OCI-LY7 (cell line): ENCODE data around the gene NUDT22. TPM values are rescaled to one million over a fixed set of nuclear protein-coding genes. Genes with fewer than 3 reads are reported as not detected.

Experiments used
- BruUV-seq: library from RNA; stranded (reverse); fragments of 400-500 nt; replicated peaks from 2 replicates; lab custom pipeline; 2021; lab: Mats Ljungman, UMichigan
- CTCF ChIA-PET: fragments of 300-600 bp; sonication (Branson Sonifier 250); formaldehyde crosslinking; loops from one replicate; lab custom pipeline; 2022; ENCODE audit warnings: antibody characterized with exemption; ENCODE audit not compliant: unreplicated experiment; lab: Charles Lee
- POLR2A ChIA-PET: fragments of 300-600 bp; sonication (Branson Sonifier 250); formaldehyde crosslinking; loops from one replicate; lab custom pipeline; 2022; ENCODE audit warnings: antibody characterized with exemption; lab: Charles Lee
- DNase-seq: peaks from one replicate; pipeline ENCODE4 v3.0.0-alpha.2; 2015; ENCODE audit warnings: low spot score
- H2AFZ ChIP-seq: fragments of 200-600 bp; sonication (generic), shearing (Covaris generic); 2 replicates; pipeline ENCODE4 v1.6.1; 2014; ENCODE audit warnings: mild to moderate bottlenecking, antibody characterized with exemption, low read length, moderate library complexity
- H3K27ac ChIP-seq: fragments of 200-600 bp; sonication (generic); 2 replicates; pipeline ENCODE4 v1.5.1; 2014; ENCODE audit warnings: mixed run types, low read depth, mild to moderate bottlenecking, moderate library complexity, low read length, inconsistent platforms; ENCODE audit not compliant: poor library complexity, severe bottlenecking
- H3K36me3 ChIP-seq: fragments of 200-600 bp; sonication (generic); 2 replicates; pipeline ENCODE4 v1.6.1; 2014; ENCODE audit warnings: mild to moderate bottlenecking, antibody characterized with exemption, low read length, moderate library complexity, mixed read lengths; ENCODE audit not compliant: insufficient read depth
- H3K4me1 ChIP-seq: fragments of 200-600 bp; sonication (generic); 2 replicates; pipeline ENCODE4 v1.5.1; 2014; ENCODE audit warnings: mild to moderate bottlenecking, low read length; ENCODE audit not compliant: insufficient read depth, poor library complexity, severe bottlenecking
- H3K4me2 ChIP-seq: fragments of 200-600 bp; sonication (generic); 2 replicates; pipeline ENCODE4 v1.6.1; 2014; ENCODE audit warnings: mild to moderate bottlenecking, low read length
- H3K4me3 ChIP-seq: fragments of 200-600 bp; sonication (generic); 2 replicates; pipeline ENCODE4 v1.5.1; 2014; ENCODE audit warnings: mild to moderate bottlenecking, low read depth, low read length; ENCODE audit not compliant: poor library complexity, severe bottlenecking
- H3K79me2 ChIP-seq: fragments of 200-600 bp; sonication (generic); 2 replicates; pipeline ENCODE4 v1.6.1; 2016; ENCODE audit warnings: low read depth, mild to moderate bottlenecking, low read length, moderate library complexity, mixed read lengths; ENCODE audit not compliant: insufficient read depth
- H3K9me2 ChIP-seq: fragments of 200-600 bp; sonication (generic); 2 replicates; pipeline ENCODE4 v1.6.1; 2016; ENCODE audit warnings: mild to moderate bottlenecking, low read length, mixed read lengths; ENCODE audit not compliant: insufficient read depth
- H3K9me3 ChIP-seq: fragments of 200-600 bp; sonication (generic); 2 replicates; pipeline ENCODE4 v1.6.1; 2014; ENCODE audit warnings: mild to moderate bottlenecking, mixed run types, low read length, mixed read lengths
- H4K20me1 ChIP-seq: fragments of 200-600 bp; sonication (generic); 2 replicates; pipeline ENCODE4 v1.6.1; 2014; ENCODE audit warnings: mild to moderate bottlenecking, antibody characterized with exemption, low read length, moderate library complexity, mixed read lengths; ENCODE audit not compliant: insufficient read depth
- CTCF ChIP-seq: fragments of 200-600 bp; sonication (generic); conservative IDR thresholded peaks from 2 replicates; pipeline ENCODE4 v1.5.1; 2014; ENCODE audit warnings: mild to moderate bottlenecking, antibody characterized with exemption, low read length, moderate library complexity, mixed read lengths
- EZH2phosphoT487 ChIP-seq: fragments of 200-600 bp; sonication (generic); IDR thresholded peaks from 2 replicates; pipeline ENCODE4 v1.6.1; 2018; ENCODE audit warnings: low read depth, borderline replicate concordance, mild to moderate bottlenecking, mixed run types, antibody characterized with exemption, low read length, moderate library complexity, mixed read lengths
- intact Hi-C: fragments of 100-400 bp; cut with micrococcal nuclease; formaldehyde crosslinking; loops from one replicate; pipeline ENCODE4 v1.10.0; 2022; ENCODE audit not compliant: unreplicated experiment
- total RNA-seq, 2 experiments: library from RNA; depleted of rRNA in 1 of 2; stranded (reverse); fragments of >200 nt in 1 of 2; shearing (Covaris generic) in 1 of 2; gene quantifications; 2 replicates each; pipeline ENCODE4 v1.2.3, GENCODE V29; 2014 to 2022

The NUDT22 gene
- total RNA-seq, 2 experiments from 2014 or later, result 81.4 to 98.4 TPM

- Histone ChIP-seq H3K9me3 (no peaks in the 10 kb centered on the region), H4K20me1 (no peaks in the 10 kb centered on the region; the same call in 1 of the 2 replicates), H3K79me2 (no peaks in the 10 kb centered on the region), H3K4me3 (no peak overlapping the region), H3K4me1 (peaks cover 4% of the 10 kb centered on the region), H3K27ac (no peak overlapping the region), H3K4me2 (no peak overlapping the region), H3K9me2 (no peaks in the 10 kb centered on the region), H2AFZ (no peak overlapping the region), H3K36me3 (peaks cover 78% of the 10 kb centered on the region)
- ChIA-PET CTCF (interaction anchor here (0.6 kb wide), 1 partner anchor 27 kb away, joined by 4 read pairs; no protein-coding TSS in a partner anchor), POLR2A (interaction anchor here (0.6 to 1.7 kb wide), 4 partner anchors 10 to 171 kb away, joined by 3 to 7 read pairs (median 6); partner anchors contain the start of genes FERMT3, NUDT22 and TRPT1)
- no peak for DNase-seq
- BruUV-seq, result no TSS peak
- intact Hi-C loops, result no loop called here
- TF ChIP-seq EZH2phosphoT487 (no peak), CTCF (peak; percentile 36; the same call in 1 of the 2 replicates)
Observed at GRCh38 chr11:64216879-64217278, 9.2 kb upstream of the NUDT22 start.

GRCh38 chr11:64218628-64219353 is 7.3 kb upstream of the NUDT22 start:
- peaks cover 78% of the 10 kb centered on the region for H3K36me3 ChIP-seq
- BruUV-seq, result no TSS peak
- H3K79me2 ChIP-seq, result no peaks in the 10 kb centered on the region
- ChIA-PET CTCF (no interaction called here), POLR2A (no interaction called here)
- H2AFZ ChIP-seq, result no peak overlapping the region
- DNase-seq, result no peak
- TF ChIP-seq EZH2phosphoT487 (no peak), CTCF (no peak)
- H3K4me3 ChIP-seq, result no peak overlapping the region
- intact Hi-C loops, result no loop called here
- no peak overlapping the region for H3K4me2 ChIP-seq
- H3K9me2 ChIP-seq, result no peaks in the 10 kb centered on the region
- H4K20me1 ChIP-seq, result no peaks in the 10 kb centered on the region; the same call in 1 of the 2 replicates
- H3K4me1 ChIP-seq, result peaks cover 4% of the 10 kb centered on the region
- no peak overlapping the region for H3K27ac ChIP-seq
- no peaks in the 10 kb centered on the region for H3K9me3 ChIP-seq

- DNase-seq, result no peak
- Histone ChIP-seq H3K79me2 (no peaks in the 10 kb centered on the region), H3K4me3 (no peak overlapping the region), H3K4me2 (no peak overlapping the region), H3K9me3 (no peaks in the 10 kb centered on the region), H3K36me3 (peaks cover 79% of the 10 kb centered on the region), H3K9me2 (no peaks in the 10 kb centered on the region), H2AFZ (no peak overlapping the region), H4K20me1 (no peaks in the 10 kb centered on the region; the same call in 1 of the 2 replicates), H3K4me1 (peaks cover 4% of the 10 kb centered on the region), H3K27ac (no peak overlapping the region)
- ChIA-PET POLR2A (no interaction called here), CTCF (no interaction called here)
- intact Hi-C loops, result no loop called here
- TF ChIP-seq CTCF (no peak), EZH2phosphoT487 (no peak)
- BruUV-seq, result no TSS peak
Observed at GRCh38 chr11:64219354-64219684, 6.8 kb upstream of the NUDT22 start.
